NCI-H2171 (cell line): Measurements from ENCODE around the gene IFI27L2.
"Not testable (repeated sequence)": the region's sequence is repeated elsewhere in the genome, so short reads cannot be mapped to it uniquely, and the experiment has no call there.

ENCODE experiments used
- DNase-seq: peaks from one replicate; lab custom pipeline; 2025; lab: John Stamatoyannopoulos, UW

Gene IFI27L2

GRCh38 chr14:94129111-94129757 is at the start of gene IFI27L2:
Gene IFI27L2, minus strand, starts transcription at chr14:94129604. Its CDS starts 40 bp downstream, at chr14:94129564.
- peak; percentile 90 for DNase-seq

GRCh38 chr14:94177806-94178205 is 48.4 kb upstream of the IFI27L2 start:
- no peak for DNase-seq

GRCh38 chr14:94176808-94177207 is 47.4 kb upstream of the IFI27L2 start:
- no peak for DNase-seq

GRCh38 chr14:94175747-94176146 is 46.3 kb upstream of the IFI27L2 start:
- no peak for DNase-seq

GRCh38 chr14:94175011-94175745 is 45.8 kb upstream of the IFI27L2 start:
- peak; percentile 24 for DNase-seq

- no peak for DNase-seq
Observed at GRCh38 chr14:94174604-94175010, 45.2 kb upstream of the IFI27L2 start.

- peak; percentile 98 for DNase-seq
Observed at GRCh38 chr14:94173885-94174603, 44.6 kb upstream of the IFI27L2 start, which contains the start of gene PPP4R4. Gene PPP4R4, plus strand, starts transcription at chr14:94174322. Its CDS starts 144 bp downstream, at chr14:94174466.

GRCh38 chr14:94173471-94173884 is 44.1 kb upstream of the IFI27L2 start:
- DNase-seq, result no peak

- no peak for DNase-seq
Observed at GRCh38 chr14:94172545-94172944, 43.1 kb upstream of the IFI27L2 start.

GRCh38 chr14:94171208-94171607 is 41.8 kb upstream of the IFI27L2 start:
- DNase-seq, result peak; percentile 30

GRCh38 chr14:94170136-94170535 is 40.7 kb upstream of the IFI27L2 start:
- no peak for DNase-seq

GRCh38 chr14:94165744-94166143 is 36.3 kb upstream of the IFI27L2 start:
- DNase-seq, result no peak

- DNase-seq, result peak; percentile 80
Observed at GRCh38 chr14:94164685-94165431, 35.5 kb upstream of the IFI27L2 start.

- no peak for DNase-seq
Observed at GRCh38 chr14:94163796-94164195, 34.4 kb upstream of the IFI27L2 start.

- DNase-seq, result no peak
Observed at GRCh38 chr14:94162466-94162865, 33.1 kb upstream of the IFI27L2 start.

GRCh38 chr14:94161981-94162380 is 32.6 kb upstream of the IFI27L2 start:
- no peak for DNase-seq

GRCh38 chr14:94161058-94161457 is 31.7 kb upstream of the IFI27L2 start:
- DNase-seq, result no peak

- no peak for DNase-seq
Observed at GRCh38 chr14:94158239-94158883, 29.0 kb upstream of the IFI27L2 start.

GRCh38 chr14:94157197-94157596 is 27.8 kb upstream of the IFI27L2 start:
- no peak for DNase-seq

- DNase-seq, result not testable (repeated sequence)
Observed at GRCh38 chr14:94156143-94156542, 26.7 kb upstream of the IFI27L2 start.

- no peak for DNase-seq
Observed at GRCh38 chr14:94153750-94154342, 24.4 kb upstream of the IFI27L2 start.
